Liver (tissue), 3 donors: ENCODE measurements around the gene CIZ1.

Experiments used
- EGR1 ChIP-seq, 2 donors: IDR thresholded peaks; 2 replicates each; pipeline ENCODE4 v1.6.1; 2016 to 2018; ENCODE audit warnings: antibody characterized with exemption in 2 of 2, low read depth in 2 of 2
- FOXA1 ChIP-seq: IDR thresholded peaks from 2 replicates; pipeline ENCODE4 v1.6.1; 2016; ENCODE audit warnings: antibody characterized with exemption
- FOXA2 ChIP-seq: IDR thresholded peaks from 2 replicates; pipeline ENCODE4 v1.6.1; 2016; ENCODE audit warnings: antibody characterized with exemption
- GABPA ChIP-seq, 2 donors: IDR thresholded peaks in 1 of 2; conservative IDR thresholded peaks in 1 of 2; 2 replicates each; pipeline ENCODE4 v1.6.1; 2016; ENCODE audit warnings: antibody characterized with exemption in 2 of 2, mild to moderate bottlenecking in 1 of 2, moderate library complexity in 1 of 2
- JUND ChIP-seq, 2 donors: IDR thresholded peaks; 2 replicates each; pipeline ENCODE4 v1.6.1; 2016; ENCODE audit warnings: antibody characterized with exemption in 2 of 2
- RAD21 ChIP-seq, 2 donors: IDR thresholded peaks; 2 replicates each; pipeline ENCODE4 v1.6.1; 2016; ENCODE audit warnings: antibody characterized with exemption in 2 of 2, mild to moderate bottlenecking in 2 of 2
- SP1 ChIP-seq: IDR thresholded peaks from 2 replicates; pipeline ENCODE4 v1.6.1; 2018; ENCODE audit warnings: antibody characterized with exemption, mild to moderate bottlenecking
- TAF1 ChIP-seq: conservative IDR thresholded peaks from 2 replicates; pipeline ENCODE4 v1.6.1; 2016; ENCODE audit warnings: antibody characterized with exemption, mild to moderate bottlenecking
- YY1 ChIP-seq: IDR thresholded peaks from 2 replicates; pipeline ENCODE4 v1.6.1; 2016; ENCODE audit warnings: antibody characterized with exemption, mild to moderate bottlenecking
- TF ChIP-seq, protein P1 (sequence below): fragments of 150-350 bp; IDR thresholded peaks from 2 replicates; pipeline ENCODE4 v1.5.1; 2017; ENCODE audit warnings: improper control_type of control experiment, low read depth, low read length; ENCODE audit not compliant: missing input control
- TF ChIP-seq, protein P2 (sequence below): IDR thresholded peaks from 2 replicates; pipeline ENCODE4 v1.6.1; 2016; ENCODE audit warnings: antibody characterized with exemption
- TF ChIP-seq, protein P3 (sequence below): IDR thresholded peaks from 2 replicates; pipeline ENCODE4 v1.6.1; 2016; ENCODE audit warnings: antibody characterized with exemption
- TF ChIP-seq, protein P4 (sequence below): IDR thresholded peaks from 2 replicates; pipeline ENCODE4 v1.6.1; 2016; ENCODE audit warnings: antibody characterized with exemption, mild to moderate bottlenecking
- TF ChIP-seq, protein P5 (sequence below): IDR thresholded peaks from 2 replicates; pipeline ENCODE4 v1.6.1; 2016; ENCODE audit warnings: antibody characterized with exemption
- donor health status: healthy.
- donor health status: healthy.

GRCh38 chr9:128187361-128187760 lies 4.0 kb downstream of the CIZ1 start:
- TF ChIP-seq FOXA2 (no peak), EGR1 (IDR thresholded peaks at IDR 0.05; ENCODE audit: low read depth in 2 of 2) (no peak), FOXA1 (no peak), YY1 (no peak), TAF1 (no peak), JUND (IDR thresholded peaks at IDR 0.05) (no peak), SP1 (no peak), GABPA (IDR thresholded peaks at IDR 0.05 in 1 of 2, conservative IDR thresholded peaks at IDR 0.05 in 1 of 2) (no peak), RAD21 (IDR thresholded peaks at IDR 0.05) (no peak)
- TF ChIP-seq, protein P1, sequence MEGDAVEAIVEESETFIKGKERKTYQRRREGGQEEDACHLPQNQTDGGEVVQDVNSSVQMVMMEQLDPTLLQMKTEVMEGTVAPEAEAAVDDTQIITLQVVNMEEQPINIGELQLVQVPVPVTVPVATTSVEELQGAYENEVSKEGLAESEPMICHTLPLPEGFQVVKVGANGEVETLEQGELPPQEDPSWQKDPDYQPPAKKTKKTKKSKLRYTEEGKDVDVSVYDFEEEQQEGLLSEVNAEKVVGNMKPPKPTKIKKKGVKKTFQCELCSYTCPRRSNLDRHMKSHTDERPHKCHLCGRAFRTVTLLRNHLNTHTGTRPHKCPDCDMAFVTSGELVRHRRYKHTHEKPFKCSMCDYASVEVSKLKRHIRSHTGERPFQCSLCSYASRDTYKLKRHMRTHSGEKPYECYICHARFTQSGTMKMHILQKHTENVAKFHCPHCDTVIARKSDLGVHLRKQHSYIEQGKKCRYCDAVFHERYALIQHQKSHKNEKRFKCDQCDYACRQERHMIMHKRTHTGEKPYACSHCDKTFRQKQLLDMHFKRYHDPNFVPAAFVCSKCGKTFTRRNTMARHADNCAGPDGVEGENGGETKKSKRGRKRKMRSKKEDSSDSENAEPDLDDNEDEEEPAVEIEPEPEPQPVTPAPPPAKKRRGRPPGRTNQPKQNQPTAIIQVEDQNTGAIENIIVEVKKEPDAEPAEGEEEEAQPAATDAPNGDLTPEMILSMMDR: no peak
- TF ChIP-seq, protein P2, sequence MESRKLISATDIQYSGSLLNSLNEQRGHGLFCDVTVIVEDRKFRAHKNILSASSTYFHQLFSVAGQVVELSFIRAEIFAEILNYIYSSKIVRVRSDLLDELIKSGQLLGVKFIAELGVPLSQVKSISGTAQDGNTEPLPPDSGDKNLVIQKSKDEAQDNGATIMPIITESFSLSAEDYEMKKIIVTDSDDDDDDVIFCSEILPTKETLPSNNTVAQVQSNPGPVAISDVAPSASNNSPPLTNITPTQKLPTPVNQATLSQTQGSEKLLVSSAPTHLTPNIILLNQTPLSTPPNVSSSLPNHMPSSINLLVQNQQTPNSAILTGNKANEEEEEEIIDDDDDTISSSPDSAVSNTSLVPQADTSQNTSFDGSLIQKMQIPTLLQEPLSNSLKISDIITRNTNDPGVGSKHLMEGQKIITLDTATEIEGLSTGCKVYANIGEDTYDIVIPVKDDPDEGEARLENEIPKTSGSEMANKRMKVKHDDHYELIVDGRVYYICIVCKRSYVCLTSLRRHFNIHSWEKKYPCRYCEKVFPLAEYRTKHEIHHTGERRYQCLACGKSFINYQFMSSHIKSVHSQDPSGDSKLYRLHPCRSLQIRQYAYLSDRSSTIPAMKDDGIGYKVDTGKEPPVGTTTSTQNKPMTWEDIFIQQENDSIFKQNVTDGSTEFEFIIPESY: no peak
- TF ChIP-seq, protein P3, sequence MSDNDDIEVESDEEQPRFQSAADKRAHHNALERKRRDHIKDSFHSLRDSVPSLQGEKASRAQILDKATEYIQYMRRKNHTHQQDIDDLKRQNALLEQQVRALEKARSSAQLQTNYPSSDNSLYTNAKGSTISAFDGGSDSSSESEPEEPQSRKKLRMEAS: no peak
- TF ChIP-seq, protein P4, sequence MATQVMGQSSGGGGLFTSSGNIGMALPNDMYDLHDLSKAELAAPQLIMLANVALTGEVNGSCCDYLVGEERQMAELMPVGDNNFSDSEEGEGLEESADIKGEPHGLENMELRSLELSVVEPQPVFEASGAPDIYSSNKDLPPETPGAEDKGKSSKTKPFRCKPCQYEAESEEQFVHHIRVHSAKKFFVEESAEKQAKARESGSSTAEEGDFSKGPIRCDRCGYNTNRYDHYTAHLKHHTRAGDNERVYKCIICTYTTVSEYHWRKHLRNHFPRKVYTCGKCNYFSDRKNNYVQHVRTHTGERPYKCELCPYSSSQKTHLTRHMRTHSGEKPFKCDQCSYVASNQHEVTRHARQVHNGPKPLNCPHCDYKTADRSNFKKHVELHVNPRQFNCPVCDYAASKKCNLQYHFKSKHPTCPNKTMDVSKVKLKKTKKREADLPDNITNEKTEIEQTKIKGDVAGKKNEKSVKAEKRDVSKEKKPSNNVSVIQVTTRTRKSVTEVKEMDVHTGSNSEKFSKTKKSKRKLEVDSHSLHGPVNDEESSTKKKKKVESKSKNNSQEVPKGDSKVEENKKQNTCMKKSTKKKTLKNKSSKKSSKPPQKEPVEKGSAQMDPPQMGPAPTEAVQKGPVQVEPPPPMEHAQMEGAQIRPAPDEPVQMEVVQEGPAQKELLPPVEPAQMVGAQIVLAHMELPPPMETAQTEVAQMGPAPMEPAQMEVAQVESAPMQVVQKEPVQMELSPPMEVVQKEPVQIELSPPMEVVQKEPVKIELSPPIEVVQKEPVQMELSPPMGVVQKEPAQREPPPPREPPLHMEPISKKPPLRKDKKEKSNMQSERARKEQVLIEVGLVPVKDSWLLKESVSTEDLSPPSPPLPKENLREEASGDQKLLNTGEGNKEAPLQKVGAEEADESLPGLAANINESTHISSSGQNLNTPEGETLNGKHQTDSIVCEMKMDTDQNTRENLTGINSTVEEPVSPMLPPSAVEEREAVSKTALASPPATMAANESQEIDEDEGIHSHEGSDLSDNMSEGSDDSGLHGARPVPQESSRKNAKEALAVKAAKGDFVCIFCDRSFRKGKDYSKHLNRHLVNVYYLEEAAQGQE: no peak
- TF ChIP-seq, protein P5, sequence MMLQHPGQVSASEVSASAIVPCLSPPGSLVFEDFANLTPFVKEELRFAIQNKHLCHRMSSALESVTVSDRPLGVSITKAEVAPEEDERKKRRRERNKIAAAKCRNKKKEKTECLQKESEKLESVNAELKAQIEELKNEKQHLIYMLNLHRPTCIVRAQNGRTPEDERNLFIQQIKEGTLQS: no peak
